Activated CD4-positive, alpha-beta T cell treated with anti-CD3 and anti-CD28 coated beads for 4 hours (primary cell): Measurements from ENCODE around the gene ARSK.
A peak's percentile ranks its signal among the peaks of the same experiment; 100 is the strongest.

Experiments
- DNase-seq, 2 donors: peaks; one replicate each; pipeline ENCODE4 v3.0.0-alpha.2; 2020

The ARSK gene

GRCh38 chr5:95554647-95555548, at the start of gene ARSK, which contains the start of gene SKIC3:
TSS of gene ARSK (plus strand) at chr5:95555101. CDS start at chr5:95555279, 178 bp downstream.
TSS of gene SKIC3 (minus strand) at chr5:95554977. CDS start at chr5:95547150, 7,827 bp downstream.
- peak; percentile 88 to 92 for DNase-seq

- DNase-seq, result no peak
Observed at GRCh38 chr5:95508550-95508949, 46.4 kb upstream of the ARSK start.

GRCh38 chr5:95511606-95512005, 43.3 kb upstream of the ARSK start:
- DNase-seq, result no peak

GRCh38 chr5:95518417-95518816, 36.5 kb upstream of the ARSK start:
- no peak for DNase-seq

- DNase-seq, result no peak
Observed at GRCh38 chr5:95519151-95519550, 35.8 kb upstream of the ARSK start.

GRCh38 chr5:95519681-95520080, 35.2 kb upstream of the ARSK start:
- DNase-seq, result no peak

- no peak for DNase-seq
Observed at GRCh38 chr5:95520206-95520605, 34.7 kb upstream of the ARSK start.

- DNase-seq, result no peak
Observed at GRCh38 chr5:95524423-95524822, 30.5 kb upstream of the ARSK start.

GRCh38 chr5:95526871-95527270, 28.0 kb upstream of the ARSK start:
- DNase-seq, result no peak

- no peak for DNase-seq
Observed at GRCh38 chr5:95528565-95528964, 26.3 kb upstream of the ARSK start.

GRCh38 chr5:95530416-95530815, 24.5 kb upstream of the ARSK start:
- DNase-seq, result no peak

- no peak for DNase-seq
Observed at GRCh38 chr5:95531491-95531890, 23.4 kb upstream of the ARSK start.

- DNase-seq, result no peak
Observed at GRCh38 chr5:95532415-95532814, 22.5 kb upstream of the ARSK start.

GRCh38 chr5:95533106-95533505, 21.8 kb upstream of the ARSK start:
- DNase-seq, result no peak

GRCh38 chr5:95533761-95534160, 21.1 kb upstream of the ARSK start:
- DNase-seq, result no peak

GRCh38 chr5:95537501-95537900, 17.4 kb upstream of the ARSK start:
- no peak for DNase-seq

- no peak for DNase-seq
Observed at GRCh38 chr5:95543017-95543705, 11.7 kb upstream of the ARSK start.

GRCh38 chr5:95549030-95549429, 5.9 kb upstream of the ARSK start:
- no peak for DNase-seq

GRCh38 chr5:95554331-95554646, 612 bp upstream of the ARSK start:
- no peak for DNase-seq

- DNase-seq, result no peak
Observed at GRCh38 chr5:95555553-95555952, 652 bp downstream of the ARSK start.

- DNase-seq, result no peak
Observed at GRCh38 chr5:95557841-95558240, 2.9 kb downstream of the ARSK start.

GRCh38 chr5:95562282-95562681, 7.4 kb downstream of the ARSK start:
- DNase-seq, result no peak

- no peak for DNase-seq
Observed at GRCh38 chr5:95563367-95563766, 8.5 kb downstream of the ARSK start.

GRCh38 chr5:95564450-95564849, 9.5 kb downstream of the ARSK start:
- no peak for DNase-seq
